GM23338 (cell line): ENCODE results near the gene LRTM2. TPM values are rescaled to one million over a fixed set of nuclear protein-coding genes. Genes with fewer than 3 reads are reported as not detected.

Source experiments
- ATAC-seq: fragments of 200-7000 bp; cut with Tn5 transposase; 3 replicates; pipeline ENCODE4 v1.9.1; 2020
- DNase-seq: peaks from one replicate; pipeline ENCODE4 v3.0.0-alpha.2; 2015; ENCODE audit warnings: low spot score
- H2AFZ ChIP-seq: fragments of 200-600 bp; sonication (generic); 2 replicates; pipeline ENCODE4 v1.8.0; 2016; ENCODE audit warnings: antibody characterized with exemption, mild to moderate bottlenecking, moderate library complexity
- H3F3A ChIP-seq: fragments of 200-600 bp; sonication (generic); replicated peaks from 2 replicates; pipeline ENCODE4 v1.8.0; 2017; ENCODE audit warnings: antibody characterized with exemption, mixed run types, low read depth
- H3K27ac ChIP-seq: fragments of 200-600 bp; sonication (generic); 2 replicates; pipeline ENCODE4 v1.6.1; 2016; ENCODE audit warnings: low read depth
- H3K27me3 ChIP-seq: fragments of 200-600 bp; sonication (generic); 2 replicates; pipeline ENCODE4 v1.8.0; 2016; ENCODE audit warnings: mild to moderate bottlenecking, mixed run types, moderate library complexity; ENCODE audit not compliant: insufficient read depth
- H3K36me3 ChIP-seq: fragments of 200-600 bp; sonication (generic); 2 replicates; pipeline ENCODE4 v1.8.0; 2016; ENCODE audit warnings: mild to moderate bottlenecking; ENCODE audit not compliant: insufficient read depth
- H3K4me1 ChIP-seq: fragments of 200-600 bp; sonication (generic); 2 replicates; pipeline ENCODE4 v1.8.0; 2016; ENCODE audit warnings: mild to moderate bottlenecking, moderate library complexity; ENCODE audit not compliant: insufficient read depth
- H3K4me2 ChIP-seq: fragments of 200-600 bp; sonication (generic); 2 replicates; pipeline ENCODE4 v1.7.1; 2017; ENCODE audit warnings: mixed run types
- H3K4me3 ChIP-seq: fragments of 200-600 bp; sonication (generic); 2 replicates; pipeline ENCODE4 v1.6.1; 2016; ENCODE audit warnings: mixed run types
- H3K79me2 ChIP-seq: fragments of 200-600 bp; sonication (generic); replicated peaks from 2 replicates; pipeline ENCODE4 v1.8.0; 2017; ENCODE audit warnings: mild to moderate bottlenecking; ENCODE audit not compliant: insufficient read depth
- H3K9me2 ChIP-seq: fragments of 200-600 bp; sonication (generic); 2 replicates; pipeline ENCODE4 v1.8.0; 2017; ENCODE audit not compliant: insufficient read depth
- H4K20me1 ChIP-seq: fragments of 200-600 bp; sonication (generic); replicated peaks from 2 replicates; pipeline ENCODE4 v1.8.0; 2017; ENCODE audit warnings: mild to moderate bottlenecking; ENCODE audit not compliant: insufficient read depth
- H3K27ac Mint-ChIP-seq: 2 replicates; pipeline ENCODE4 v1.8.0; 2020; ENCODE audit warnings: inconsistent platforms, mild to moderate bottlenecking, moderate library complexity, mixed read lengths
- H3K27me3 Mint-ChIP-seq: 3 replicates; pipeline ENCODE4 v1.8.0; 2022; ENCODE audit warnings: low read depth, mild to moderate bottlenecking, moderate library complexity, mixed read lengths, inconsistent platforms; ENCODE audit not compliant: insufficient read depth, poor library complexity
- H3K36me3 Mint-ChIP-seq: 3 replicates; pipeline ENCODE4 v1.8.0; 2021; ENCODE audit warnings: low read depth, mild to moderate bottlenecking, inconsistent platforms, moderate library complexity, mixed read lengths
- H3K4me1 Mint-ChIP-seq: 3 replicates; pipeline ENCODE4 v1.8.0; 2020; ENCODE audit warnings: mild to moderate bottlenecking, inconsistent platforms, mixed read lengths
- H3K4me3 Mint-ChIP-seq: 3 replicates; pipeline ENCODE4 v1.8.0; 2021; ENCODE audit warnings: moderate library complexity, mild to moderate bottlenecking, inconsistent platforms, mixed read lengths
- H3K9me3 Mint-ChIP-seq: 3 replicates; pipeline ENCODE4 v1.8.0; 2020; ENCODE audit warnings: moderate library complexity, mild to moderate bottlenecking, inconsistent platforms, mixed read lengths
- CREB1 ChIP-seq: fragments of 250-450 bp; sonication (Bioruptor Pico); IDR thresholded peaks from 2 replicates; pipeline ENCODE4 v1.5.0; 2020; ENCODE audit warnings: low read depth, mild to moderate bottlenecking, moderate library complexity
- CTCF ChIP-seq, 2 experiments: fragments of 200-600 bp in 1 of 2; sonication (generic) in 1 of 2; conservative IDR thresholded peaks; 2 replicates each; pipeline versions ENCODE4 v1.5.1 to v1.6.1; 2016 to 2017; ENCODE audit warnings: antibody characterized with exemption in 2 of 2, low read depth in 2 of 2, mild to moderate bottlenecking in 2 of 2, moderate library complexity in 1 of 2
- ETS1 ChIP-seq: IDR thresholded peaks from 2 replicates; pipeline ENCODE4 v1.6.1; 2016; ENCODE audit warnings: antibody characterized with exemption
- EZH2 ChIP-seq: fragments of 200-600 bp; sonication (generic); IDR thresholded peaks from one replicate; pipeline ENCODE4 v1.8.0; 2017; ENCODE audit warnings: antibody characterized with exemption, mild to moderate bottlenecking, low read depth; ENCODE audit not compliant: unreplicated experiment
- EZH2phosphoT487 ChIP-seq: fragments of 200-600 bp; sonication (generic); IDR thresholded peaks from one replicate; pipeline ENCODE4 v1.8.1; 2018; ENCODE audit warnings: antibody characterized with exemption; ENCODE audit not compliant: unreplicated experiment
- JUNB ChIP-seq: IDR thresholded peaks from one replicate; pipeline ENCODE4 v1.6.1; 2016; ENCODE audit warnings: antibody characterized with exemption; ENCODE audit not compliant: unreplicated experiment
- NANOG ChIP-seq: IDR thresholded peaks from 2 replicates; pipeline ENCODE4 v1.6.1; 2016; ENCODE audit warnings: antibody characterized with exemption, borderline replicate concordance
- POLR2AphosphoS5 ChIP-seq: IDR thresholded peaks from 2 replicates; pipeline ENCODE4 v1.6.1; 2016; ENCODE audit warnings: antibody characterized with exemption, low read depth
- REST ChIP-seq: IDR thresholded peaks from one replicate; pipeline ENCODE4 v1.6.1; 2018; ENCODE audit warnings: antibody characterized with exemption; ENCODE audit not compliant: unreplicated experiment
- STAT1 ChIP-seq: IDR thresholded peaks from one replicate; pipeline ENCODE4 v1.6.1; 2016; ENCODE audit warnings: antibody characterized with exemption; ENCODE audit not compliant: unreplicated experiment
- ZNF114 ChIP-seq: fragments of 250-450 bp; sonication (Bioruptor Pico); IDR thresholded peaks from 2 replicates; pipeline ENCODE4 v1.5.0; 2020; ENCODE audit warnings: mild to moderate bottlenecking, moderate library complexity
- ZNF331 ChIP-seq: fragments of 250-450 bp; sonication (Bioruptor Pico); IDR thresholded peaks from 2 replicates; pipeline ENCODE4 v1.5.0; 2020; ENCODE audit warnings: low read depth, mild to moderate bottlenecking, moderate library complexity
- ZNF462 ChIP-seq: fragments of 250-450 bp; sonication (Bioruptor Pico); IDR thresholded peaks from 2 replicates; pipeline ENCODE4 v1.5.0; 2020; ENCODE audit warnings: mild to moderate bottlenecking, moderate library complexity
- polyA plus RNA-seq: library from polyadenylated mRNA; unstranded; fragments of >200 nt; fragmentation: Nextera tagmentation; extraction: Ambion mirVana; gene quantifications from 2 replicates; pipeline ENCODE4 v1.2.1, GENCODE V29; 2016
- total RNA-seq: library from RNA; depleted of rRNA; stranded (reverse); fragments of >200 nt; shearing (Covaris generic); gene quantifications from 2 replicates; pipeline ENCODE4 v1.2.3, GENCODE V29; 2014

The LRTM2 gene
- total and polyA plus RNA-seq, 2 experiments from 2014 or later = 0.08 TPM; not detected in 1

GRCh38 chr12:1872001-1872400 is 51.6 kb downstream of the LRTM2 start:
- peaks cover 6% of the 10 kb centered on the region for H3K27me3 Mint-ChIP-seq
- H3K9me3 Mint-ChIP-seq = no peaks in the 10 kb centered on the region
- no peak overlapping the region for H3K27ac ChIP-seq
- no peak overlapping the region for H3K27ac Mint-ChIP-seq
- H3K4me2 ChIP-seq = no peak overlapping the region
- TF ChIP-seq CTCF (conservative IDR thresholded peaks at IDR 0.05; ENCODE audit: low read depth in 2 of 2) = no peak
- no peak for TF ChIP-seq EZH2phosphoT487
- no peak for TF ChIP-seq ZNF114 (CRISPR knock-in tag)
- TF ChIP-seq CREB1 = no peak
- TF ChIP-seq POLR2AphosphoS5 = no peak
- TF ChIP-seq ZNF331 (CRISPR knock-in tag) = no peak
- TF ChIP-seq JUNB = no peak
- no peak for TF ChIP-seq STAT1
- TF ChIP-seq ZNF462 (CRISPR knock-in tag) = no peak
- TF ChIP-seq ETS1 = no peak
- no peak for TF ChIP-seq EZH2
- no peak for TF ChIP-seq NANOG
- no peak for TF ChIP-seq REST
- H3K9me2 ChIP-seq = no peaks in the 10 kb centered on the region
- no peak for ATAC-seq
- no peaks in the 10 kb centered on the region for H3K36me3 Mint-ChIP-seq
- H3K4me1 Mint-ChIP-seq = peaks cover 5% of the 10 kb centered on the region; the same call in 2 of the 3 replicates
- no peak overlapping the region for H3K4me3 Mint-ChIP-seq
- no peak overlapping the region for H2AFZ ChIP-seq
- H3K4me1 ChIP-seq = no peaks in the 10 kb centered on the region
- H3K4me3 ChIP-seq = no peak overlapping the region
- H3K27me3 ChIP-seq = no peaks in the 10 kb centered on the region
- no peak for DNase-seq
- H3K36me3 ChIP-seq = no peaks in the 10 kb centered on the region
- no peaks in the 10 kb centered on the region for H3K79me2 ChIP-seq
- H3F3A ChIP-seq = peaks cover 7% of the 10 kb centered on the region; the same call in 1 of the 2 replicates
- no peaks in the 10 kb centered on the region for H4K20me1 ChIP-seq
